ENCODE results near the gene MICALL1.

- TF ChIP-seq CTCF (IDR thresholded peaks at IDR 0.05; ENCODE audit: low read length), result no peak
- no peak for TF ChIP-seq EZH2 (IDR thresholded peaks at IDR 0.05; ENCODE audit: borderline replicate concordance, low read length)
Observed at GRCh38 chr22:37954686-37955085, 48.6 kb downstream of the MICALL1 start.
